Stimulated activated CD8-positive, alpha-beta memory T cell treated with anti-CD3 and anti-CD28 coated beads, Interleukin-7, amount 100 ng/mL, for 1 hour (primary cell): ENCODE measurements around the gene PHF21B.
"Not testable (repeated sequence)": the region's sequence is repeated elsewhere in the genome, so short reads cannot be mapped to it uniquely, and the experiment has no call there.

ENCODE experiments used
- DNase-seq, 2 donors: peaks; one replicate each; pipeline ENCODE4 v3.0.0-alpha.2; 2020; ENCODE audit warnings: low read depth in 2 of 2

Gene PHF21B

DNA sequence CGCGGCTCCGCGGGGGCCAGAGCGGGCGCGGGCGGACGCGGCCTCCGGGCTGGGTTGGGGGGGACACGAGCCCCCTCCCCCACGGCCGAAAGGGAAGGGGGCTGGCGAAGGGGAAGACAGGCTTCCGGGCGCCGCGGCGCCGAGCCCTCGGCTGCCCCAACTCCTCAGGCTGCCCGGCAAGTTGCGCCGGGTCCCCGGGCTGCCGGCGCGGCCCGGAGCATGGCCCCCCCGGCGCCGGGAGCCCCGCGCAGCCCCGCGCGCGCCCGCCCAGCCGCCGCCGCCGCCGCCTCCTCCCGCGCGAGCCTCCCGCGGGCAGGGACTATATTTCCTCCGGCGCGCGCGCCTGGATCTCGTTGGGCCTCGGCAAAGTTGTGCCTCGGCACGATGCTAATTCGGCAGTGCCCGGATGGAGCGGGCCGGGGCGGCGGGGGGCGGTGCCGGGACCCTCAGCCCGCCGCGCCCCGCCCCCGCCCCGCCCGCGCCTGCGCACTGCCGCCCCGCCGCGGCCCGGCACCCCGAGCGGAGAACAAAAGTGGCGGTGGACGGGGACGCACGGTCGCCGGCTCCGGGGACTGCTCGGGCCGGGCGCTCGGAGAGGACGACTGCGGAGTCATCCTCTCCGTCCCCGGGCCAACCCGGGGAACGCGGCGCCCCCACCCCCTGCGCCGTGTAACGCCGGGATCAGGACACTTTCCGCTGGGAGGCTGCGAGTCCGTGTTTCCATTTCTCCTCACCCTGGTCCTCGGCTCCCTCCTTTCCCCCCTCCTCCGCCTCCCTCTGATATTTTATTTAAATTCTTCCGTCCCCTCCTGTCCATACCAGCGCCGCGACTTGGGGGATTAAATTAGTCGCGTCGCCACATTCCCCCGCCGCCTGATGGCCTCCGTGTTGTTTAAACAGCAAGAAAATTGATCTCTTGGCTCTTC is at the start of gene PHF21B:
Gene PHF21B (minus strand): TSS at position 400 of the 926 bp plus-strand sequence. CDS start 456 bp downstream, outside the sequence.
- DNase-seq, result no peak

GRCh38 chr22:45059296-45059695 is 49.5 kb upstream of the PHF21B start:
- DNase-seq, result no peak

DNA sequence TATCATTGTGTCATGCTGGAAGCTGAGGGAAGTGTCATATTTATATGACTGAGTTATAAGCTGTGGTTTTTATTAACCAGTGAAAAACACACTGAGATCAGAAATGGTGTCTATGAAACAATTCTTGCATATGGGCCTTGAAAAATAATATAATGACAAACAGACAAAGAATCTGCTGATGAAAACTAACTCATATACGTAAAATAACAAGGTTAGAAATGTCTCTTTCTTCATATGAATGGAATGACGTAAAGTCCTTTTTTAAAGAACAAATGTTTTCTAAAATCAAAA is 48.8 kb upstream of the PHF21B start:
- no peak for DNase-seq

- no peak for DNase-seq
Observed at GRCh38 chr22:45055936-45056335, 46.1 kb upstream of the PHF21B start.

- no peak for DNase-seq
Observed at GRCh38 chr22:45053571-45053970, 43.8 kb upstream of the PHF21B start.

DNA sequence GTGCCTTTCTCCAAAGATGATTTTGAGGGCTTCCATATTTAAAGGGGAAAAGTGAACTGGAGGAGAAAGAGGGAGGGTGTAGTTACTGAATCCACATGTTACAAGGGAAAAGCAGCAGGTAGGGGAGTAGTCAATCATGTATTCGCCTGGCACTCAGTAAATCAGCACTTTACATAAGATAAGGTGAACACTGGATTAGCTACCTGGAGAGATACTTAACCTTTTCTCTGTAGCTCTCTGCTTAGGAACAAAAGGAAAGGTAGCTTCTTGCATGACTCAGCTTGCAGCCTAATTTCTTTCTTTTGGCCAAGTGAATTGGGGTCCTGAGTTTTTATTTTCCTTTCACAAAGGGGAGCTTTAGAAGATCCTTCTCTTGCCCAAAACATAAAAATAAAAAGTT is 43.3 kb upstream of the PHF21B start:
- DNase-seq, result no peak

- not testable (repeated sequence) for DNase-seq
Observed at GRCh38 chr22:45052665-45053064, 42.9 kb upstream of the PHF21B start.

- DNase-seq, result no peak
Observed at GRCh38 chr22:45051946-45052345, 42.1 kb upstream of the PHF21B start.

GRCh38 chr22:45051419-45051818 is 41.6 kb upstream of the PHF21B start:
- no peak for DNase-seq

- no peak for DNase-seq
Observed at GRCh38 chr22:45047260-45047659, 37.5 kb upstream of the PHF21B start.

- DNase-seq, result no peak
Observed at GRCh38 chr22:45045208-45045607, 35.4 kb upstream of the PHF21B start.

- no peak for DNase-seq
Observed at GRCh38 chr22:45042263-45042662, 32.5 kb upstream of the PHF21B start.

GRCh38 chr22:45039133-45039532 is 29.3 kb upstream of the PHF21B start:
- DNase-seq, result no peak

DNA sequence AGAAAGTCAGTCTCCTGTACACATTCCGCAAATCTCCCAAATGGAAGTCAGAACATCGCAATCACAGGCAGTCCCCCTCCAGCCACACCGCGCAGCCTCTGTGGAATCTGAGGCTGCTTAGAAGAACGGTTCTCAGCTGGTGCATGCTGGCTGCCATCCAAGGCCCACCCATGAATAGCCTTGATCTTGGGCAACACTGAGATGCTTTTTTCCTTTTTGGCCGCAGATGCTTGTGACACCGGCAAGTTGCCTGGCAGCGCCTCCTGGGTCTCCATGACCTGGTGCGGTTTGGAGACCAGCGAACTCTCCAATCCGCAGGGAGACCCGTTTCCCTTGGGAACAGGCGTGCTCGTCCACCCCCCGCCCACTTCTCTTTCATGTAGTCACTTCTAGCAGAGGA is 26.3 kb upstream of the PHF21B start:
- DNase-seq, result no peak

DNA sequence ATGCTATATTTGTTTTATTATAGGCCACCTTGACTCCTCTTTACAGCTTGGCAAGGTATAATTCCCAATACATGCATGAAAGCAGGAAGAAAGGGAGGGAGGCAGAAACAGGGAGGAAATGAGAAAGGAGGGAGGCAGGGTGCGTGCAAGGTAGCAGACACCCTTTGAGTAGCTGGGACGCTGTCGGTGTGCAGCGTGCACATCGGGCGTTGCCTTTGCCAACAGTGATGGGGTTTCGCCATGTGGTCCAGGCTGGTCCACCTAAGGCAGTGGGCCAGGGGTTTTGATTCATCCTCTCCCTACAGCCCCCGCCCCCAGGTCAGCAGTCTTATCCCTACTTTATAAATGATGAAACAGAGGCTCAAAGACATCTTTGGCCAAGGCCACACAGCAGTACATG is 25.0 kb upstream of the PHF21B start:
- DNase-seq, result no peak

GRCh38 chr22:45034156-45034555 is 24.4 kb upstream of the PHF21B start:
- DNase-seq, result no peak

DNA sequence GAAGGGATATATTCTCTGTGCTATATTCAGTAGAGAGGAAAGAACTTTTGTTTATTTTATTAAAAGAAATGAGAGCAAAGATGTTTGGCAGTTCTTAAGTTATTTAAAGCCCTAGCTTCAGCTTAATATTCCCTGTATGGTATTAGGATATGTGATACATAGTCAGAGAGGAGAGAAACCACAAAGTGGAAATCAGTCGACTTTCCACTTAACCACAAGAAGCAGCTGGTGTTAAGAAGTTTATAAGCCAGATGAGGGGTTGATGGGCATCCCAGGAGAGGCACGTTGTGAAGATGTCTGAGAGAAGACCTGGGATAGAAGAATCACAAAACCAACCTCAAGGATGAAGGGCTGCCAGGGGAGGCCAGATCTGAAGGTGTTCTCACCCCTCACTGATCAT is 23.3 kb upstream of the PHF21B start:
- no peak for DNase-seq

DNA sequence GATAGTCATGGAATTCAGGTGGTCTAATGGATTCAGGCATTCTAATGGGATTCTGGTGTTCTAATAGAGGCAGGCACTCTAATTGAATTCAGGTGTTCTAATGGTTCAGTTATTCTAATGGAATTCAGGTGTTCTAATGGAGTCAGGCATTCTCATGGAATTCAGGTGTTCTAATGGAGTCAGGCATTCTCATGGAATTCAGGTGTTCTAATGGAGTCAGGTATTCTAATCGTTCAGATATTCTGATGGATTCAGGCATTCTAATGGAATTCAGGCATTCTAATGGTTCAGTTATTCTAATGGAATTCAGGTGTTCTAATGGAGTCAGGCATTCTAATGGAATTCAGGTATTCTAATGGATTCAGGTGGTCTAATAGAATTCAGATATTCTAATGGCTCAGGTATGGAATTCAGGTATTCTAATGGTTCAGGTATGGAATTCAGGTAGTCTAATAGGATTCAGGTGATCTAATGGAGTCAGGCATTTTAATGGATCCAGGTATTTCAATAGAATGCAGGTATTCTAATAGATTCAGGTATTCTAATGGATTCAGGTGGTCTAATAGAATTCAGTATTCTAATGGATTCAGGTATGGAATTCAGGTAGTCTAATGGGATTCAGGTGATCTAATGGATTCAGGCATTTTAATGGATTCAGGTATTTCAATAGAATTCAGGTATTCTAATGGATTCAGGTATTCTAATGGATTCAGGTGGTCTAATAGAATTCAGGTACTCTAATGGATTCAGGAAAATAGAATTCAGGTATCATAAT is 22.0 kb upstream of the PHF21B start:
- DNase-seq, result no peak

DNA sequence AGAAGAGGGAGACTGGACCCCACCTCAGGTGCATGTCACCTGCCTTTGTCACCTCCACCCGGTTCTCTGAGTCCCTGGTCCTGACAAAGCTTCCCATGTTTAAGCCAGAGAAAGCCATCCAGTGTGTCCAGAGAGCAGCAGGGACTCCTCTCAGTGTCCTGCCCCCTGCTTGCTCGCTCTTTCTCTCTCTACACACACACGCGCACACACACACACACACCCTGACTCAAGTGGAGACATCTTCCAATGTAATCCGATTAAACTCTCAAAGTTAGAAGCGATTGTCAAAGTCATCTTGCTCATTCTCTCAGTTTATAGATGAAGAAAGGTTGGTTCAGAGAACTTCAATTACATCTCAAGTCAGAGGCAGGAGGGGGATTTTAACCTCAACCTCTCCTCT is 19.7 kb upstream of the PHF21B start:
- no peak for DNase-seq

DNA sequence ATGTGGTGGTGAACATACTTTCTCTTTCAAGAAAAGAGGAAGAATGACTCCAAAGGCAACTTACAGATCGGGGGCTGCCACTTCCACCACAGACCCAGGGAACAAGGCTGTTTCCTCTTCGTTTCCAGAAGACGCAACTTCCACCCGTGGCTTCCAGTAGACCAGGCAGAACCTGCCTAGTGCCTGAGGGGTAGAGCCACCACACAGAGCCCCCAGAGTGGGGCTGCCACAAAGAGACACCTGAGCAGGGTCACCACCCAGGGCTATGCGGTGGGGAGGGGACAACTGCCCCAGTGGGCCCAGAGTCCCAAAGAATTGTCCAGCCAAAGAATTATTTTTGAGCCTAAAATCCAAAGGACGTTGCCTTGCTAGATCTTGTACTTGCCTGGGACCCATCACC is 16.7 kb upstream of the PHF21B start:
- DNase-seq, result no peak

GRCh38 chr22:45023431-45023830 is 13.6 kb upstream of the PHF21B start:
- DNase-seq, result no peak

DNA sequence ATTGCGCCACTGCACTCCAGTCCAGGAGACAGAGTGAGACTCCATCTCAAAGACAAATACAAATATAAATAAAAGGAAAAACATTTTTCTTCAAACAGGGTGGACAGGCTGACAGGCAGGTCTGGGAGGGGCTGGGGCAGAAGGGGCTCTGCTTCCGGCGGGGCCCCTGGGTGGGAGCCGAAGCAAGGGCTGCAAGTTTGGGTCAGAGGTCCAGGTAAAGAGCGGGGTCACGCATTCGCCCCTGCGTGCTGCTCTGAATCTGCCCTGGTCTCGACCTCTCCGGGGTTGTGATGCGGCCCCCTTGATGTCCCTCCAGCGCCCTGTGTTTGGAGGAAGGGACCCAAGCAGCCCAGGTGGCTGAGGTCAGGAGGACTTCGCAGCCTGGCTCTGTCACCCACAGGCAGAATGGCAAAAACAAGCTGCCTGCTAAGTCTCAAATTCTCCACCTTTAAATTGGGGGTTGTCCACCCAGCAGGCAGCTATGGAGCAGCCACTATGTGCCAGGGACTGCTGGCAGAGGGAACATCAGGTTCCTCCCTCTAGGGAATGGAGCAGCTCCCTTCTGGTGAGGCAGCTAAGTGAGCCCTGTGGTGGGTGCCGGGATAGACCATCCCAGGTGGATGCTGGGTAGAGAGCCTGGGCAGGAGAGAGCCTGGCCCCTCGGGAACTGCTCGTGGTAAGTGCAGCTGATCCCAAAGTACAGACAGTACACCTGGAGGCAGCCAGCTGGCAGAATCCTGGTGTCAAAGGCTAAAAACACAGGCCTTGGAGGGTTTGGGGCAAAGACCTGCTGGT is 10.3 kb upstream of the PHF21B start:
- DNase-seq, result no peak
